Cortex of kidney (tissue), 1 donor: Measurements from ENCODE around the gene FDX1.

Source experiments
- DNase-seq: peaks from one replicate; lab custom pipeline; 2025; lab: John Stamatoyannopoulos, UW

Gene FDX1

GRCh38 chr11:110509472-110509871, 79.7 kb downstream of the FDX1 start:
- no peak for DNase-seq

DNA sequence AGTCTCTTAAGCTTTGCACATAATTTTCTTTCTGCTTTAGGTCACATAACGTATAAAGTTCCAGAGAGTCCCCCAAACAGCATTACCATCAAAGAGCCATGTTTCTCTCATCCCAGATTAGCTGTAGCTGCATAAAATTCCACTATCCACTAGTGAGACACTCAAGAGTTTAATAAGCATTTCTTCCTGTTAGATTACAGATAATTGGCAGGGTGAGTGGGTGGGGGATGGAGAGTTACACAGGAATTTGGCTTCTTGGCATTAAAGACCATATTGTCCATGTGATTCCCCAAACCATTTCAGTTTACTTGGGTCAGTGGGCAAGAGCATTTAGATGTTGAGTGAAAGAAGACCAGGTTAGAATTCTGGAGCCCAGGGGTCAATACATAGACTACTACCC, 82.3 kb downstream of the FDX1 start:
- DNase-seq: no peak

DNA sequence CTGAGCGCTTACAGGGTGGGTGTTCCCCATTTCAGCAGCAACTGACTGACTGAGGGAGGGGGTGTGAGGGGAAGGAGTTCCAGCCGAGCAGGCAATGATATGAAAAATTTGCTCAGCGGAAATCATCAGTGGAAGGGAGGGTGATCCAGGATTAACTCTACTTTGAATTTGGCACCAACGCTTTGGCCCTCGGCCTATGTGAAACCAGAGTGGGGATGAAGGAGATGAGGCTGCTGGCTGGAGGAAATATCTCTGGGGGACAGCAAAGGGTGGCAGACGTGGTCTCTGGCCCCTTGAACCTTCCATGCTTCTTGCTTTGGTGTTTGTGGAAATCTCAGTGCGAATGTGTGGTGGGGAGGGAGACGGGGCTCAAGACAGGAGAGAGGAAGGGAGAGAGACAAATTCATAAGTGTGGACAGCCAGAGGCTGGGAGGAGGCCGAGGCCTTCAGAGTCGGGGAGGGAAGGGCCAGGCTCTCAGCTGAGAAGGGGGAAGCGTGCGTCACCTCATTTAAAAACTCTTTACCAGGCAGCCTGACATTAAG, 83.6 kb downstream of the FDX1 start:
- no peak for DNase-seq

- no peak for DNase-seq
Measured at GRCh38 chr11:110513846-110514437, 84.2 kb downstream of the FDX1 start.
